GM12865 (cell line): ENCODE measurements around the gene PASD1.

Experiments
- DNase-seq: peaks from one replicate; pipeline ENCODE4 v3.0.0; 2010; ENCODE audit warnings: low read depth
- H3K4me3 ChIP-seq: 2 replicates; pipeline ENCODE4 v1.5.1; 2011; ENCODE audit warnings: mild to moderate bottlenecking, low read depth, low read length, control low read depth
- CTCF ChIP-seq: IDR thresholded peaks from 2 replicates; pipeline ENCODE4 v1.5.1; 2011; ENCODE audit warnings: low read length, control low read depth, low read depth, inconsistent platforms; ENCODE audit not compliant: insufficient read depth; ENCODE audit errors: missing control alignments

Gene PASD1

DNA sequence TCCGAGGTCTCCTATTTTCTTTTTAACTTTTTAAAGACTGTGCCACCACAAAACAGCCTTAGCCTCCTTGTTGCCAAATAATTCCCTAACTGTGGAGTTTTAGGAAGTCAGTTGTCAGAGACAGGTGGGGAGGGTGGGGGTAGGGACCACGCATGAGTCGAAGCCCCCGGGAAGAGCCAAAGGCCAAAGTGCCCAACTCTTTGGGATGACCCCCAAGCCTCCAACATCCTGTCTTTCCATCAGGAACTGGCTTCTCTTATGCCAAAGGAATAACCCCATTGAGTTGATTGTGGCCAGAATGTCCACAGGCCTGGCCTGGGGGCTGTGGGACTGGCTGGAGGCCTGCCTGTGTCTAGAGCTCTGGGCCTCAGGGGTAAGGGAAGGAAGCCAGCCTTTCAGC, 137.6 kb downstream of the PASD1 start:
- DNase-seq: no peak
- TF ChIP-seq CTCF: no peak
- H3K4me3 ChIP-seq: no peak overlapping the region

- no peak overlapping the region for H3K4me3 ChIP-seq
- no peak for DNase-seq
- no peak for TF ChIP-seq CTCF
Measured at GRCh38 chrX:151701531-151701930, 138.1 kb downstream of the PASD1 start.

GRCh38 chrX:151702026-151702714, 138.7 kb downstream of the PASD1 start:
- TF ChIP-seq CTCF: no peak

GRCh38 chrX:151702741-151703340, 139.4 kb downstream of the PASD1 start:
- TF ChIP-seq CTCF: no peak
- DNase-seq: no peak
- H3K4me3 ChIP-seq: no peak overlapping the region

More at GRCh38 chrX:151702026-151702714, 138.7 kb downstream of the PASD1 start:
- DNase-seq: no peak
- H3K4me3 ChIP-seq: no peak overlapping the region

DNA sequence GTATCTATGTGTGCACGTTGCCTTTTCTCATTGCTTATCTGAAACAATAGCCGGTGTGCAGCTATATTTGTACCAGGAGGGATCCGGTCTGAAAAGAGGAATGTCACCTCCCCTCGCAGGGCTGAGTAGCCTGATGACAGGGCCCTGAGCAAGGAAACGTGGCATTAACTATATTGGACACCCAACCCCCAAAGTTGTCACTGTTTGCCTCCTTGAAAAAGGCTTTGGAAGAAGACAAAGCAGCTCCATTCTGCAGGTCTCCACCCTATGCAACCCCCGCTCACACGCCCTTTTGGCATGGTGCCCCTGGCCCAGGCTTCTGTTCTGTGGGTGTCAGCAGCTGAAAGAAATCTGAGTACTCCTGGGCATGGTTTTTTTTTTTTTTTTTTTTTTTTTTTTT, 140.0 kb downstream of the PASD1 start:
- DNase-seq: no peak
- no peak for TF ChIP-seq CTCF
- no peak overlapping the region for H3K4me3 ChIP-seq

- no peak overlapping the region for H3K4me3 ChIP-seq
- no peak for TF ChIP-seq CTCF
- no peak for DNase-seq
Measured at GRCh38 chrX:151704041-151704663, 140.7 kb downstream of the PASD1 start.
